Astrocyte (in vitro differentiated cells and primary cell): ENCODE results near the gene EML3. TPM values are rescaled to one million over a fixed set of nuclear protein-coding genes. Genes with fewer than 3 reads are reported as not detected.
"Not testable (repeated sequence)": the region's sequence is repeated elsewhere in the genome, so short reads cannot be mapped to it uniquely, and the experiment has no call there.

Experiments
- DNase-seq: peaks from one replicate; pipeline ENCODE4 v3.0.0-alpha.2; 2010; ENCODE audit warnings: low read depth
- FAIRE-seq: peaks from 2 replicates; lab custom pipeline; 2011; peaks lifted over from hg19 to GRCh38; lab: Jason Lieb, UNC
- H2AFZ ChIP-seq: 2 replicates; pipeline ENCODE4 v1.6.0; 2012; ENCODE audit warnings: low read depth, low read length, inconsistent platforms
- H3K27ac ChIP-seq: 2 replicates; pipeline ENCODE4 v1.5.1; 2011; ENCODE audit warnings: low read depth, low read length, inconsistent platforms
- H3K27me3 ChIP-seq: 2 replicates; pipeline ENCODE4 v1.6.0; 2011; ENCODE audit warnings: low read length, inconsistent platforms; ENCODE audit not compliant: insufficient read depth
- H3K36me3 ChIP-seq: 2 replicates; pipeline ENCODE4 v1.5.1; 2011; ENCODE audit warnings: low read length, inconsistent platforms; ENCODE audit not compliant: insufficient read depth
- H3K4me1 ChIP-seq: 2 replicates; pipeline ENCODE4 v1.5.1; 2011; ENCODE audit warnings: low read length, inconsistent platforms; ENCODE audit not compliant: insufficient read depth
- H3K4me2 ChIP-seq: 2 replicates; pipeline ENCODE4 v1.6.0; 2012; ENCODE audit warnings: low read length, inconsistent platforms
- H3K4me3 ChIP-seq: 2 replicates; pipeline ENCODE4 v1.5.1; 2011; ENCODE audit warnings: low read depth, mild to moderate bottlenecking, low read length, inconsistent platforms; ENCODE audit not compliant: insufficient read depth
- H3K79me2 ChIP-seq: 2 replicates; pipeline ENCODE4 v1.6.0; 2012; ENCODE audit warnings: mild to moderate bottlenecking, low read length, inconsistent platforms; ENCODE audit not compliant: insufficient read depth
- H3K9ac ChIP-seq: 2 replicates; pipeline ENCODE4 v1.6.0; 2012; ENCODE audit warnings: mild to moderate bottlenecking, low read length, inconsistent platforms
- H3K9me3 ChIP-seq: 2 replicates; pipeline ENCODE4 v1.5.1; 2012; ENCODE audit warnings: low read depth, mild to moderate bottlenecking, low read length, inconsistent platforms; ENCODE audit not compliant: insufficient read depth
- H4K20me1 ChIP-seq: 2 replicates; pipeline ENCODE4 v1.6.0; 2012; ENCODE audit warnings: low read length, inconsistent platforms; ENCODE audit not compliant: insufficient read depth
- H3K27ac Mint-ChIP-seq: one replicate; pipeline ENCODE4 v1.8.0; 2021; ENCODE audit warnings: mild to moderate bottlenecking, mixed read lengths; ENCODE audit not compliant: unreplicated experiment
- H3K27me3 Mint-ChIP-seq: one replicate; pipeline ENCODE4 v1.8.0; 2021; ENCODE audit warnings: low read depth, mixed read lengths; ENCODE audit not compliant: unreplicated experiment
- H3K36me3 Mint-ChIP-seq: one replicate; pipeline ENCODE4 v1.8.0; 2021; ENCODE audit warnings: low read depth, mixed read lengths; ENCODE audit not compliant: unreplicated experiment
- H3K4me1 Mint-ChIP-seq: one replicate; pipeline ENCODE4 v1.8.0; 2021; ENCODE audit warnings: low read depth, mixed read lengths; ENCODE audit not compliant: unreplicated experiment
- H3K4me3 Mint-ChIP-seq: one replicate; pipeline ENCODE4 v1.8.0; 2021; ENCODE audit warnings: mild to moderate bottlenecking, moderate library complexity, mixed read lengths; ENCODE audit not compliant: unreplicated experiment
- H3K9me3 Mint-ChIP-seq: one replicate; pipeline ENCODE4 v1.8.0; 2021; ENCODE audit warnings: mild to moderate bottlenecking, mixed read lengths; ENCODE audit not compliant: unreplicated experiment
- EZH2 ChIP-seq: IDR thresholded peaks from 2 replicates; pipeline ENCODE4 v1.6.1; 2012; ENCODE audit warnings: mild to moderate bottlenecking, low read length, inconsistent platforms; ENCODE audit not compliant: insufficient read depth
- total RNA-seq: library from RNA; stranded (reverse); gene quantifications from 2 replicates; pipeline ENCODE4 v1.2.1, GENCODE V29; 2021
- TF ChIP-seq, protein P1 (sequence below): IDR thresholded peaks from 2 replicates; pipeline ENCODE4 v1.5.1; 2011; ENCODE audit warnings: low read depth, mild to moderate bottlenecking, inconsistent platforms, low read length, moderate library complexity; ENCODE audit not compliant: insufficient read depth

Gene EML3
- total RNA-seq, 1 donor from 2014 or later = 25.5 TPM

DNA sequence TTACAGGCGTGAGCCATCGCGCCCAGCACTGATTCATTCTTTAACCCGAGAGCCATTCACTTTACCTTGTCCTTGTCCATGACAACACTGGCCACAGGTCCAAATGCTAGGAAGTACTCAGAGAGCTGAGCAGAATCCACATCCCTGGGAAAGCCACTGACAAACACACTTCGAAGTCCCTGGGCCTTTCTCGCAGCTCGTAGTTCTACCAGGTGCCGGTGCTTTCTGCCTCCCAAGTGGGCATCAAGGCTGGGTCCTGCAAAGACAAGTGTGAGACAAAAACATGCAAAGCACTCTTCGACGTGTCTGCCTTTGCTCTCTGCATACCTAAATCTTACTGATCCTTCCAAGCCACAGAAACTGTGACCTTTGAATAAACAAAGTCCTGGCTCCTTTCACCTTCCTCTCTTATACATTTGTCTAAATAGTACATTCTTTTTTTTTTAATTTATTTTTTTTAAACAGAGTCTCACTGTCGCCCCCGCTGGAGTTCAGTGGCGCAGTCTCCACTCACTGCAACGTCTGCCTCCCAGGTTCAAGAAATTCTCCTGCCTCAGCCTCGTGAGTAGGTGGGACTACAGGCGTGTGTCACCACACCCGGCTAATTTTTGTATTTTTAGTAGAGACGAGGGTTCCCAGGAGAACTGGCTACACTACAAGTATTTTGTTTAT lies 23.5 kb downstream of the EML3 start:
- TF ChIP-seq, protein P1, sequence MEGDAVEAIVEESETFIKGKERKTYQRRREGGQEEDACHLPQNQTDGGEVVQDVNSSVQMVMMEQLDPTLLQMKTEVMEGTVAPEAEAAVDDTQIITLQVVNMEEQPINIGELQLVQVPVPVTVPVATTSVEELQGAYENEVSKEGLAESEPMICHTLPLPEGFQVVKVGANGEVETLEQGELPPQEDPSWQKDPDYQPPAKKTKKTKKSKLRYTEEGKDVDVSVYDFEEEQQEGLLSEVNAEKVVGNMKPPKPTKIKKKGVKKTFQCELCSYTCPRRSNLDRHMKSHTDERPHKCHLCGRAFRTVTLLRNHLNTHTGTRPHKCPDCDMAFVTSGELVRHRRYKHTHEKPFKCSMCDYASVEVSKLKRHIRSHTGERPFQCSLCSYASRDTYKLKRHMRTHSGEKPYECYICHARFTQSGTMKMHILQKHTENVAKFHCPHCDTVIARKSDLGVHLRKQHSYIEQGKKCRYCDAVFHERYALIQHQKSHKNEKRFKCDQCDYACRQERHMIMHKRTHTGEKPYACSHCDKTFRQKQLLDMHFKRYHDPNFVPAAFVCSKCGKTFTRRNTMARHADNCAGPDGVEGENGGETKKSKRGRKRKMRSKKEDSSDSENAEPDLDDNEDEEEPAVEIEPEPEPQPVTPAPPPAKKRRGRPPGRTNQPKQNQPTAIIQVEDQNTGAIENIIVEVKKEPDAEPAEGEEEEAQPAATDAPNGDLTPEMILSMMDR = peak; percentile 17
- no peak for TF ChIP-seq EZH2
- Mint-ChIP-seq H3K27me3 (no peaks in the 10 kb centered on the region), H3K4me1 (peaks cover 7% of the 10 kb centered on the region), H3K9me3 (no peaks in the 10 kb centered on the region), H3K36me3 (peaks cover 12% of the 10 kb centered on the region), H3K27ac (peak overlapping the region; percentile 69), H3K4me3 (peak overlapping the region; percentile 93)
- H3K4me1 ChIP-seq = peaks cover 10% of the 10 kb centered on the region
- H3K9ac ChIP-seq = no peak overlapping the region
- peaks cover 13% of the 10 kb centered on the region for H4K20me1 ChIP-seq
- no peak for DNase-seq
- no peak overlapping the region for H2AFZ ChIP-seq
- no peaks in the 10 kb centered on the region for H3K27me3 ChIP-seq
- H3K36me3 ChIP-seq = peaks cover 25% of the 10 kb centered on the region
- H3K79me2 ChIP-seq = peaks cover 31% of the 10 kb centered on the region
- H3K27ac ChIP-seq = no peak overlapping the region
- no peaks in the 10 kb centered on the region for H3K9me3 ChIP-seq
- H3K4me3 ChIP-seq = no peak overlapping the region
- H3K4me2 ChIP-seq = no peak overlapping the region
- no peak for FAIRE-seq

DNA sequence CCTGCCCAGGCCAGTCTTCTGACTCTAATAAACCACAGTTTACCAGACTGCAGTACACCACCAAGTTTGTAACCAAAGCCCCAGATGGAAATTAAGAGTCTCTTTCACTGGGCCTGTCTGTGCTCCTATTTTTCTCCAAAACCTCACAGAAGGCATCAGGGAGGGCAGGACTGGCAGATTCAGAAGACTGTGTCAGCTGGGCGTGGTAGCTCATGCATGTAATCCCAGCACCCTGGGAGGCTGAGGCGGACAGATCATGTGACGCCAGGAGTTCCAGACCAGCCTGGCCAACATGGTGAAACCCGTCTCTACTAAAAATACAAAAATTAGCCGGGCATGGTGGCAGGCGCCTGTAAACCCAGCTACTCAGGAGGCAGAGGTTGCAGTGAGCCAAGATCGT lies 27.2 kb downstream of the EML3 start:
- not testable (repeated sequence) for H3K4me3 ChIP-seq, FAIRE-seq, H3K4me3 Mint-ChIP-seq, H3K4me1 Mint-ChIP-seq, H3K4me2 ChIP-seq, H3K9me3 Mint-ChIP-seq, H3K9ac ChIP-seq, H2AFZ ChIP-seq, H3K27me3 ChIP-seq, H4K20me1 ChIP-seq, H3K9me3 ChIP-seq, H3K27me3 Mint-ChIP-seq, H3K27ac ChIP-seq, H3K27ac Mint-ChIP-seq, DNase-seq, H3K4me1 ChIP-seq
- Histone ChIP-seq H3K36me3 (peaks cover 24% of the 10 kb centered on the region), H3K79me2 (peaks cover 22% of the 10 kb centered on the region)
- H3K36me3 Mint-ChIP-seq = peaks cover 11% of the 10 kb centered on the region

DNA sequence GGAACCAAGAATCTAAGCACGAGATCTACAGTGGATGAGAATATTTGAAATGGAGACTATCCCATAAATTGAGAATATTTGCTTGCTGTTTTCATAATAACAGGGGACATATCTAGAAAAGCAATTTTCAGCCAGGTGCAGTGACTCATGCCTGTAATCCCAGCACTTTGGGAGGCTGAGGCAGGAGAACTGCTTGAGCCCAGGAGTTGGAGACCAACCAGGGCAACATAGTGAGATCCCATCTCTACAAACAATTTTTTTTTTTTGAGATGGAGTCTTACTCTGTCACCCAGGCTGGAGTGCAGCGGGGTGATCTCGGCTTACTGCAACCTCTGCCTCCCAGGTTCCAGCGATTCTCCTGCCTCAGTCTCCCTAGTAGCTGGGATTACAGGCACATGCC lies 30.8 kb downstream of the EML3 start:
- not testable (repeated sequence) for H4K20me1 ChIP-seq, H3K27ac Mint-ChIP-seq, H3K4me3 Mint-ChIP-seq, FAIRE-seq, H3K36me3 Mint-ChIP-seq, H2AFZ ChIP-seq, DNase-seq, H3K27me3 ChIP-seq, H3K9me3 ChIP-seq, H3K4me1 ChIP-seq, H3K4me1 Mint-ChIP-seq, H3K27ac ChIP-seq, H3K4me2 ChIP-seq, H3K4me3 ChIP-seq, H3K9me3 Mint-ChIP-seq, H3K27me3 Mint-ChIP-seq, H3K9ac ChIP-seq
- peaks cover 18% of the 10 kb centered on the region for H3K36me3 ChIP-seq
- peaks cover 14% of the 10 kb centered on the region for H3K79me2 ChIP-seq
